HepG2 (cell line): ENCODE measurements around the gene DPY19L3.

Experiments
- ELF1 ChIP-seq: sonication (generic); formaldehyde crosslinking; IDR thresholded peaks from 2 replicates; pipeline ENCODE4 v1.4.0; 2020; ENCODE audit warnings: missing genetic modification reagents
- HNRNPH1 ChIP-seq: fragments of 200-400 bp; formaldehyde crosslinking; optimal IDR thresholded peaks from 2 replicates; pipeline ENCODE3; 2017; ENCODE audit warnings: mild to moderate bottlenecking, low read depth, low read length
- NFKB2 ChIP-seq: sonication (generic); formaldehyde crosslinking; IDR thresholded peaks from 2 replicates; pipeline ENCODE4 v1.4.0; 2020; ENCODE audit warnings: missing genetic modification reagents, borderline replicate concordance
- POLR2G ChIP-seq: fragments of 200-400 bp; formaldehyde crosslinking; IDR thresholded peaks from 2 replicates; pipeline ENCODE4 v1.6.1; 2018; ENCODE audit warnings: mild to moderate bottlenecking, low read depth, low read length, moderate library complexity
- RAD21 ChIP-seq: fragments of 450-650 bp; formaldehyde crosslinking; IDR thresholded peaks from 2 replicates; pipeline ENCODE4 v1.5.0; 2020; ENCODE audit warnings: mild to moderate bottlenecking
- SIN3A ChIP-seq: IDR thresholded peaks from 2 replicates; pipeline ENCODE4 v1.6.1; 2011; ENCODE audit warnings: low read depth, mild to moderate bottlenecking, control low read depth, low read length, borderline replicate concordance
- U2AF2 ChIP-seq: fragments of 200-400 bp; formaldehyde crosslinking; IDR thresholded peaks from 2 replicates; pipeline ENCODE4 v1.6.1; 2017; ENCODE audit warnings: low read depth, mild to moderate bottlenecking, low read length
- ZNF138 ChIP-seq: sonication (generic); formaldehyde crosslinking; IDR thresholded peaks from 2 replicates; pipeline ENCODE4 v1.5.0; 2020; ENCODE audit warnings: mild to moderate bottlenecking, low read depth, missing genetic modification reagents
- ZNF382 ChIP-seq: sonication (generic); formaldehyde crosslinking; IDR thresholded peaks from 2 replicates; pipeline ENCODE4 v1.5.0; 2020; ENCODE audit warnings: missing genetic modification reagents, mild to moderate bottlenecking, borderline replicate concordance
- ZNF614 ChIP-seq: IDR thresholded peaks from 2 replicates; pipeline ENCODE4 v1.6.1; 2018; ENCODE audit warnings: missing biosample characterization, missing genetic modification reagents, inconsistent platforms, borderline replicate concordance
- TF ChIP-seq, protein P1 (sequence below): sonication (generic); formaldehyde crosslinking; IDR thresholded peaks from 2 replicates; pipeline ENCODE4 v1.5.0; 2020; ENCODE audit warnings: mild to moderate bottlenecking, missing genetic modification reagents, moderate library complexity
- TF ChIP-seq, protein P2 (sequence below): IDR thresholded peaks from 2 replicates; pipeline ENCODE4 v1.6.1; 2018; ENCODE audit warnings: missing genetic modification reagents

DNA sequence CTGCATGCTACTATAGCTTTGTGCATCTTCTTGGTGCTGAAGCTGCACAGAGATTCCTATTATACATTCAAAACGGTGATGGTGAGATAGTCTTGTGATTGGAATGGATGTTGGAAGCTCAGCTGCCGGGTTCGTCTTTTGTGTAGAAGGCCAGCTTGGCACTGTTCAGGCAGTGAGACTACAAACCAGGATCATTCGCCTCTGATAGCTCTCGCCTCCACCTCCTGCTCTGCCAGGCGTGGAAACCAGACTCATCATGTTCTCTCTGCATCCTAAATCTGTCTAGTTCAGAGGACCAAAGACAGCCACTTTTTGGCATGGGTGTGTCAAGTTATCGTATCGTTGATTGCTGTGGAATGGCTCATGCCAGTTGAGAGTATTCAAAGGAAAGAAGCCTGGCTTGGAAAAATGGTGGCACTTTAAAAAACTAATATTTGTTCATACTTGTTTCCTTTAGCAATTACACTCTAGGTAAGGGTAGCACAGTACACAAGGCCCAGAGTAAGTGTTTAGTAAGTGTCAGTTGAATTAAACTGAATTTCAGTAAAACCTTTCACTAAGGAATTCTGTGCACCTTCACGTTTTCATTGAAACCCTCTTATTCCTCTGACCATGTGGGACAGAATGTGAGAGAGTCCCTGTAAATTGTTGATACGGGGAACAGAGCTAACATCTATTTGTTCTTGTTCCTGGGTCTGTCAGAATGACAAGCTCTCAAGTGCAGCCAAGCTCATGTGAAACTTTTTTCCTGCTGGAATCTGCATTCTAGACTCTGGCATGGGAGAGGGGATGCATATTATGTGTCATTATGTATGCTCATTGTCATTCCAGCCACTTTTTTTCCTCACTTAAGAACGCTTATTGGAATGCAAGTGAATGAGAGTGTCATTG is 69.8 kb downstream of the DPY19L3 start:
- TF ChIP-seq SIN3A (no peak), ZNF614 (no peak), NFKB2 (CRISPR knock-in tag) (no peak), RAD21 (CRISPR knock-in tag) (no peak), ZNF138 (CRISPR knock-in tag) (no peak), ZNF382 (CRISPR knock-in tag) (no peak), ELF1 (no peak), POLR2G (no peak), U2AF2 (no peak), HNRNPH1 (no peak)
- TF ChIP-seq, protein P1, sequence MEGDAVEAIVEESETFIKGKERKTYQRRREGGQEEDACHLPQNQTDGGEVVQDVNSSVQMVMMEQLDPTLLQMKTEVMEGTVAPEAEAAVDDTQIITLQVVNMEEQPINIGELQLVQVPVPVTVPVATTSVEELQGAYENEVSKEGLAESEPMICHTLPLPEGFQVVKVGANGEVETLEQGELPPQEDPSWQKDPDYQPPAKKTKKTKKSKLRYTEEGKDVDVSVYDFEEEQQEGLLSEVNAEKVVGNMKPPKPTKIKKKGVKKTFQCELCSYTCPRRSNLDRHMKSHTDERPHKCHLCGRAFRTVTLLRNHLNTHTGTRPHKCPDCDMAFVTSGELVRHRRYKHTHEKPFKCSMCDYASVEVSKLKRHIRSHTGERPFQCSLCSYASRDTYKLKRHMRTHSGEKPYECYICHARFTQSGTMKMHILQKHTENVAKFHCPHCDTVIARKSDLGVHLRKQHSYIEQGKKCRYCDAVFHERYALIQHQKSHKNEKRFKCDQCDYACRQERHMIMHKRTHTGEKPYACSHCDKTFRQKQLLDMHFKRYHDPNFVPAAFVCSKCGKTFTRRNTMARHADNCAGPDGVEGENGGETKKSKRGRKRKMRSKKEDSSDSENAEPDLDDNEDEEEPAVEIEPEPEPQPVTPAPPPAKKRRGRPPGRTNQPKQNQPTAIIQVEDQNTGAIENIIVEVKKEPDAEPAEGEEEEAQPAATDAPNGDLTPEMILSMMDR (CRISPR knock-in tag) = no peak
- TF ChIP-seq, protein P2, sequence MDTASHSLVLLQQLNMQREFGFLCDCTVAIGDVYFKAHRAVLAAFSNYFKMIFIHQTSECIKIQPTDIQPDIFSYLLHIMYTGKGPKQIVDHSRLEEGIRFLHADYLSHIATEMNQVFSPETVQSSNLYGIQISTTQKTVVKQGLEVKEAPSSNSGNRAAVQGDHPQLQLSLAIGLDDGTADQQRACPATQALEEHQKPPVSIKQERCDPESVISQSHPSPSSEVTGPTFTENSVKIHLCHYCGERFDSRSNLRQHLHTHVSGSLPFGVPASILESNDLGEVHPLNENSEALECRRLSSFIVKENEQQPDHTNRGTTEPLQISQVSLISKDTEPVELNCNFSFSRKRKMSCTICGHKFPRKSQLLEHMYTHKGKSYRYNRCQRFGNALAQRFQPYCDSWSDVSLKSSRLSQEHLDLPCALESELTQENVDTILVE = no peak
